GM18951 (cell line): Measurements from ENCODE around the gene IGLL5.
"Not testable (repeated sequence)": the region's sequence is repeated elsewhere in the genome, so short reads cannot be mapped to it uniquely, and the experiment has no call there.

Experiments
- POLR2A ChIP-seq: IDR thresholded peaks from 4 replicates; pipeline ENCODE4 v1.6.1; 2011; ENCODE audit warnings: mild to moderate bottlenecking; ENCODE audit not compliant: insufficient read length, insufficient read depth; ENCODE audit errors: extremely low read depth
- in situ Hi-C: fragments of 300-500 bp; cut with MboI; formaldehyde crosslinking; loops from one replicate; pipeline ENCODE4 v1.12.0; 2022; ENCODE audit warnings: low sequenced_read_pairs, mixed read lengths, inconsistent platforms; ENCODE audit not compliant: unreplicated experiment

Gene IGLL5

GRCh38 chr22:22894740-22895731 lies 7.4 kb downstream of the IGLL5 start:
- in situ Hi-C loops, result no loop called here

DNA sequence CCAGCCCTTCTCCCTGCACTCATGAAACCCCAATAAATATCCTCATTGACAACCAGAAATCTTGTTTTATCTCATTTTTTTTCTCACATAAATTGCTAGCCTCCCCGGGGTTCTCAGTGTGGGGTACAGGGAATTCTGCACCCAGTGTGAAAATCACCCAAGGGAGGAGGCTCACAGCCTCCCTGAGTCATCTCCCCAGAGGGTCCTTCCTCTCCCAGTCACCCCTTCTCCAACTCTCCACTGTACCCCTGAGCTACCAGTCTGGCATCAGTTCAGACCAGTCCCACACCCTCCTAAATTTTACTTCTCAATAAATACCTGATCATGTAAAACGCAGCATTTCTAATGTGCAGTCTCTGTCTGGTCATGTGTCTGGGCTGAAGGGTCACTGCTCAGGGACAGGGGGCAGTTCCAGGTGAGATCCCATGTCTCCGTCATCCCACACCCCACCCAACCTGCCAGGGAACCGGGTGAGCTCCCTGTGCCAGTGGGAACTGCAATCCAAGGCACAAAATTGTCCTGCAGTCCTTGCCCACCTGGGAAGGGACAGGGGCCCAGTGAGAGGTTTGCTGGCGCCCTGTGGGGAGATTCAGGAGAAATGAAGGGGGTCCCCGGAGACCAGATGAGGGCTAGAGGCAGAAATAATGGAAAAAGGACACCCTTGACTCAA lies 8.3 kb downstream of the IGLL5 start:
- TF ChIP-seq POLR2A, result peak; percentile 12
- in situ Hi-C loops, result no loop called here

More at GRCh38 chr22:22894740-22895731, 7.4 kb downstream of the IGLL5 start:
- TF ChIP-seq POLR2A, result no peak

- no peak for TF ChIP-seq POLR2A
- in situ Hi-C loops, result no loop called here
Observed at GRCh38 chr22:22896601-22897000, 9.0 kb downstream of the IGLL5 start.

- TF ChIP-seq POLR2A, result no peak
- in situ Hi-C loops, result no loop called here
Observed at GRCh38 chr22:22897091-22897490, 9.5 kb downstream of the IGLL5 start.

- no peak for TF ChIP-seq POLR2A
- in situ Hi-C loops, result no loop called here
Observed at GRCh38 chr22:22897947-22898346, 10.3 kb downstream of the IGLL5 start.

DNA sequence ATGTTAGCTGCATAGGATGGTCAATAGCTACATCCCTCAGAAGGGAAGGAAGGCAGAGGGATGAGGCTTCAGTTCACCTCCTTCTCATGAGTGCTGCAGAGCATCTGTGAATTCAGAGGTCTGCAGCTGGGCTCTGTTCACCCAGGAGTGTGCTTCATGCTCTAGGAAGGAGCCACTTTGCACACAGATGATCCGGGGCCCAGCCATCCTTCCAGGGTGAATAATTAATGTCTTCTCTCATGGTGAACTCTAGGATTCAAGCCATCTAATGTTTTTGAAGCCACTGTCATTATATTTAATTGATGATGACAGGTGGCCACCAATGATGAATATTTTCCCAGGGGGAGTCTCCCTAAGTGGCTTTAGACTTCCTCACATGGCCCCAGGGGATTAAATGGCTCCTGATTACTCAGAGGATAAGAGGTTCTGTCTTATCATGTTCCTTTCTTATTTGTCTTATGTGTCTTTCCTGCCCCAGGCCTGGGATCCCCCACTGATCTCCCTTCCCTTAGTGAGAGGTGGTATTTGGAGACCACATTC lies 10.9 kb downstream of the IGLL5 start:
- in situ Hi-C loops, result not testable (repeated sequence)

GRCh38 chr22:22899342-22900080 lies 11.9 kb downstream of the IGLL5 start:
- in situ Hi-C loops, result not testable (repeated sequence)

GRCh38 chr22:22900527-22901205 lies 13.1 kb downstream of the IGLL5 start:
- in situ Hi-C loops, result not testable (repeated sequence)

GRCh38 chr22:22901578-22902218 lies 14.1 kb downstream of the IGLL5 start:
- in situ Hi-C loops, result no loop called here
- TF ChIP-seq POLR2A, result peak; percentile 62

DNA sequence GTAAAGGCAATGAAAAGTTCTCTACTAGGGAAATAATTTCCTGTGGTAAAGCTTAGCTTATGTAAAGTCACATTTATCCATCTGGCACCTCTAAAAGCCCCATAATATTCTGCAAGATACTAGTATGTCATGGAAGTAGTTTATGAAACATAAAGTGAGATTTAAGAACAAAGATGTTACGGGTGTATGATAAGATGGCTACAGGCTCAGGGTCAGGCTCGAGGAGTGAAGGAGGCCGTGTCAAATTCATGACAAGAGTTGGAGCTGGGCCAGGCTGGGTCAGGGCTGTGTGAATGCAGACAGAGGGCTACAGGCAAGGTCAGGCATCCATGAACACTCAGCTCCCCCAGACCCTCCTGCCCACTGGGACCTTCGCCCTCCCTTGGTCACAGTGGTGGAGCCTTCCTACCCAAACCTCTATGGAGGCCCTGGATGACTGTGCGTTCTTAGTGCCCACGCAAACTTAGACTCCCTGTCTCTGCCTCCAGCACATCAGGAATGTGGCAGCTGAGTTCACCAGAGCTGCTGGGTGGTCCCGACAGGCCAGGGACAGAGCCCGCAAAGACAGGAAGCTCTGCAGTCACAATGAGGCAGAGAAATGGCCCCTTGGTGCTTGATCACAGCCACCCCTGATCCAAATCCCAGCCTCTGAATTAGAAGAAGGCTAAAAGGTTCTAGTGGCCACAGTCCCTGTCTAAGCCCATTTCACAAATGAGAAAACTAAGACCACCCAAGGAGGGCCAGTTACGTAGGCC lies 14.8 kb downstream of the IGLL5 start:
- in situ Hi-C loops, result no loop called here
- TF ChIP-seq POLR2A, result peak; percentile 57

DNA sequence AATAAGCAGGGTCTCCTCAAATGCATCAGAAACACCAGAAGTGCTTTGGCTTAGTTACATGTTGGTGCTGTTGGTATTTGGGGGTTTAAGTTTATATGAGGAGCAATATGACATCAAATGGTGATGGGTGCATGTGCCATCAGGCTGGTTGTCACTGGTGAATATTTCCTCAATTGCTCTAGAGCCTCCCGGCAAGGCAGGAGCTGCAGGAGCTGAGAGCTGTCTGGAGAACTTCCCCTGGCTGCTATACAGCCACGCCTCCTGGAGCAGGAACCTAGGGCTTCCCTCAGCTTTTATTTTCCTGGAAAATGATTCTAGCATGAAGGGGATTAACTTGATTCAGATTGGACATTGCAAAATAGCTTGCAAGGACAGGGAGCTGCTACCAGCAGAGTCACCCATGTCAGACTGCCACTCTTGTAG lies 15.8 kb downstream of the IGLL5 start:
- in situ Hi-C loops, result no loop called here
- peak; percentile 31 for TF ChIP-seq POLR2A

- in situ Hi-C loops, result not testable (repeated sequence)
Observed at GRCh38 chr22:22903781-22904192, 16.2 kb downstream of the IGLL5 start.
